ENCODE data around the gene DUSP2.

DNA sequence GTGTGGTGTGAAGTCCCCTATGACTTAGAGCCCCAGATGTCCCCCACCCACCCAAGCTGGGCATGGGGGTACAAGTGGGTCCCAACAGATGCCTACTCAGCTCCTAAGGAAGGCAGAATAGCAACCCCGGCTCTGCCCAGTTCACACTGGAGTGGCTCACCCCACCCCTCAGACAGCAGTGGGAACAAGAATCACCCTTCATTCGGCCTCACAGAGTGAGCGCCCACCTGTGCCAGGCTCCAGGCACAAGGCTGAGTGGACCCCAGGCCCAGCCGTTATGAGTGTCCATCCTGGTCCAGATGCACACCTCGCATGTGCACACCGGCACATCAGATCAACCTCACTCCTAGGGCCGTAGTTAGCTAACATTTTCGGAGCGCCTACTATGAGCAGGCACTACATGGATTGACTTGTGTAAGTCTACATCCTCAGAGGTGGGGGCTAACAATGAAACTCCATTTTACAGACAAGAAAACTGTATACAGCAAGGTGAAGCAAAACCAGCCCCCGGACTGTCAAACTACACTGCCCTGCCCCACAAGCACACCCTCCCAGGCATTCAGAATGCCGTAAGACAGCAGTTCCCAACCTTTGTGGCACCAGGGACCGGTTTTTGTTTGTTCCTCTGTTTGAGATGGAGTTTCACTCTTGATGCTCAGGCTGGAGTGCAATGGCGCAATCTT lies 4.2 kb downstream of the DUSP2 start:
- TF ChIP-seq, protein P1, sequence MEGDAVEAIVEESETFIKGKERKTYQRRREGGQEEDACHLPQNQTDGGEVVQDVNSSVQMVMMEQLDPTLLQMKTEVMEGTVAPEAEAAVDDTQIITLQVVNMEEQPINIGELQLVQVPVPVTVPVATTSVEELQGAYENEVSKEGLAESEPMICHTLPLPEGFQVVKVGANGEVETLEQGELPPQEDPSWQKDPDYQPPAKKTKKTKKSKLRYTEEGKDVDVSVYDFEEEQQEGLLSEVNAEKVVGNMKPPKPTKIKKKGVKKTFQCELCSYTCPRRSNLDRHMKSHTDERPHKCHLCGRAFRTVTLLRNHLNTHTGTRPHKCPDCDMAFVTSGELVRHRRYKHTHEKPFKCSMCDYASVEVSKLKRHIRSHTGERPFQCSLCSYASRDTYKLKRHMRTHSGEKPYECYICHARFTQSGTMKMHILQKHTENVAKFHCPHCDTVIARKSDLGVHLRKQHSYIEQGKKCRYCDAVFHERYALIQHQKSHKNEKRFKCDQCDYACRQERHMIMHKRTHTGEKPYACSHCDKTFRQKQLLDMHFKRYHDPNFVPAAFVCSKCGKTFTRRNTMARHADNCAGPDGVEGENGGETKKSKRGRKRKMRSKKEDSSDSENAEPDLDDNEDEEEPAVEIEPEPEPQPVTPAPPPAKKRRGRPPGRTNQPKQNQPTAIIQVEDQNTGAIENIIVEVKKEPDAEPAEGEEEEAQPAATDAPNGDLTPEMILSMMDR (IDR thresholded peaks at IDR 0.05), result no peak
- TF ChIP-seq POLR2A (IDR thresholded peaks at IDR 0.05), result no peak

All from body of pancreas (tissue), 4 donors.